ENCODE results near the gene ATXN10.
"Not testable (repeated sequence)": the region's sequence is repeated elsewhere in the genome, so short reads cannot be mapped to it uniquely, and the experiment has no call there.

ATXN10 gene

DNA sequence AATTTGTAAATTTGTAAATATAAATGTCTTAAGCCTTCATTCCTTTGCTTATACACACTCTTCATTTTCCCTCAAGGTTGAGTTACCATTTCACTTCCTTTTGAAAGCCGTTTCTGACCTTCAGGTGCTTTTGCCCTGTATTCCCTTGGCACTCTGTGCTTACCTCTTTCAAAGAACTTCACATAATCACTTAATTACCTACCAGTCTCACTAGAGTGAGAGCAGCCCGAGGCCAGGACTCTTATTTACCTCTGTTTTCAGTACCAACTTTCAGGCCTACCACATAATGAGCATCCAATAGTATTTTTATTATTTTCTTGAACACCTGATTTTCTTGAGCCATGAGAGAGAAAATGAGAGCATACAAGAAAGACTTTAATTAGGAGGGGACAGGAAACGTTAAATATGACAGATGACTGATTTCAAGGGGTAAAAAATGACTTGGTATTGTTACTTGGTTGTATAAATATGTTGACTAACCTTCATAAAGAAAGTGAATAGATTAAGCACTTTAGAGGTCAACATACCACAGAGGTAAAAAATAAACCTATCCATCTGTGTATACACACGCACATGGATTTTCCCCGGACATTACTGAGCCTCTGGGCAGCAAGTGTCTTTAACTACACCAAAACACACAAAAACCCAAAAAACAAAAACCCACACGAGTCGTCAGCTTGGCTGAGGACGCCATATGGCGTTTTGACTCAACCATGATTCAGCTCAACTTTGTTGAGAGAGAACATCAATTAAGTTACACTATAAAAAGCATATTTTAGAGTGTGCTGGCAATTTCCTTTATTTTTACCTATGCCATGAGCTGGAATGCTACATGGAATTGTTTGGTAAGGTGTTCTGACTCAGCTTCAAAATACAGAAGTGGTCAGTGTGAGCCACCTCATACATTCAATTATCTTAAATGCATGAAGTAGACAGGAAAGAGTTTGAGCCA, 7.6 kb downstream of the ATXN10 start:
- DNase-seq (ENCODE audit: low spot score), result no peak

DNA sequence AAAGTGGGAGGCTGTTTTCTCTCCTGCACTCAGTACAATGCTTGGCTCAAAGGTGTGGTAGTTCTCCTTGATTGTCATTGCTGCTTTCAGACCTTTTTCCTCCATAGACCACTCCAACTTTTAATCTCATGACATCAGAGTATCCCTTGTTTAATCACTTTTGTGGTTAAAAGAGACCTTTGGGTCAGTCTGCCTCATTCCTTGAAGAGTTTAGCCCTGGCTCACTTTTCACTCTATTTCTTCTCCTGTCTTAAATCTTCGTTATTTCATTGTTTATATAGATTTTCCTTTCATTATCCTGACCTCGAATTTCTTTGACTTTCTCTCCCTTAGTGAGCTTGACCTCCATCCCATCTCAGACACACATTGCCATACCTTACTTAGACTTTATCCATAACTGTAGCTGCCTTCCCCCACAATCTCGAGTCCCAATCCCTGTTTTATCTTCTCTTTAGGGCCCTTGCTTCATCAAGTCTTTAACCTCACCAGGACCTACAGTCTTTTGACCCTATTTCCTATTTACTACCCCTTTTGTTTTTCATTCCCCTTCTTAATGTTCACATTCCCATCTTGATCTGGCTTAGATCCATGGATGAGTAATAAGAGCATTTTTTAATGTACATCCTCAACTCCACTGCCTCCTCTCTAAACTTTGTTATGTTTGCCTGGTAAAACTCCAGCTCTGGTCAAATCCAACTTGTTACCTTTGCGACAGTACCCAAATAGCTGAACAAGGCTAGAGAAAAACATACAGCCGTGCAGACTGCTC, 9.5 kb downstream of the ATXN10 start:
- DNase-seq (ENCODE audit: low spot score), result no peak

DNA sequence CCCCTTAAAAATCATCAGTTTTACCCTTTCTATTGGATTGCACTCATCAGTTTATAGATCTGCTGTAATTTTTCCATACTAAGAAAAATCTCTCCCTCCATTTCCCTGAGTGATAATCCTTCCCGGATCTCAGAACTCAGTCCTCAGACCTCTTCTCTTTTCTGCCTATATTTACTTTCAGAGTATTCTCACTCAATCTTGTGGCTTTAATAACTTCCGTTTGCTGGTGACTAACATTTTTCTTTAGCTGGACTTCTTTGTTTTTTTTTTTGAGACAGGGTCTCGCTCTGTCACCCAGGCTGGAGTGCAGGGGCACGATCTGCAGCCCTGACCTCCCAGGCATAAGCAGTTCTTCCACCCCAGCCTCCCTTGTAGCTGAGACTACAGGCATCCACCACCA, 10.4 kb downstream of the ATXN10 start:
- no peak for DNase-seq (ENCODE audit: low spot score)

DNA sequence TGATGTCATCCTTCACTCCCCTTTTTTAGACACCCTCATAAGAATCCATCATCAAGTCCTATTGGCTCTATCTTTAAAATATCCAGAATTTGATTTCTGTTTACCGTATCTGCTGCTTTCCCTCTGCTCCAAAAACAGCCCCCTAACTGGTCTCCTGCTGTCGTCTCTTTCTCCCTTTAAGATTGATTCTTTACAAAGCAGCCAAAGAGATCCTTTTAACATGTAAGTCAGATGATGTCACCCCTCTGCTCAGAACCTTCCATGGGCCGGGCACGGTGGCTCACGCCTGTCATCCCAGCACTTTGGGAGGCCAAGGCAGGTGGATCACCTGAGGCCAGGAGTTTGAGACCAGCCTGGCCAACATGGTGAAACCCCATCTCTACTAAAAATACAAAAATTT, 11.1 kb downstream of the ATXN10 start:
- not testable (repeated sequence) for DNase-seq (ENCODE audit: low spot score)

DNA sequence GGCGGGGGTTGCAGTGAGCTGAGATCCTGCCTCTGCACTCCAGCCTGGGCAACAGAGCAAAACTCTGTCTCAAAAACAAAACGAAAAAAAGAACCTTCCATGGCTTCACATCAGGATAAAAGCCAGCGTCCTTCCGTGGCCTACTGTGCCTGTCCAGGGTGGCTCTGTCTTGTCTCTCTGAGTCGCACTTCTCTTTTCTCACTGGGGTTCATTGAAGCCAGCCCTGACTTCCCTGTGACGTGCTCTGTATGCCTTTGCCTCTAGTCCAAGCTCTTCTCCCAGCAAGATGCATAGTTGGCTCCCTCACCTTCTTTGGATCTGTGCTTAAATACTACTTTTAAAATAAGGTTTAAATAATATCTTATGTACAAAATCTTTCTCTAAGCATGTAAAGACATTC, 11.6 kb downstream of the ATXN10 start:
- DNase-seq (ENCODE audit: low spot score), result no peak

DNA sequence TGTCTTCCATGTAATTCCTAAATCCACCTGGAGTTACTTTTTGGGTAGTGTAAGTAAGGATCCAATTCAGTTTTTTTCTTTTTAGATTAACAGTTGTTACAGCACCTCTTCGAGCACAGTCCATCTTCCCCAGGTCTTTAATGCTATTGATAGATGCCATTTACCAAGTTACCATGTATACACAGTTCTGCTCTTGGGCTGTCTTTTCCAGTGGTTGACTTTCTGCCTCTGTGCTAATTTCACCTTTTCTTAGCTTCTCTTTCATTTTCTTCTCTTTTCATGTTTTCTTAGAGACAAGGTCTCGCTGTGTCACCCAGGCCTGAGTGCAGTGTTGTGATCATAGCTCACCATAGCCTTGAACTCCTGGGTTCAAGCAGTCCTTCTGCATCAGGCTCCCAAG, 12.0 kb downstream of the ATXN10 start:
- DNase-seq (ENCODE audit: low spot score), result no peak

DNA sequence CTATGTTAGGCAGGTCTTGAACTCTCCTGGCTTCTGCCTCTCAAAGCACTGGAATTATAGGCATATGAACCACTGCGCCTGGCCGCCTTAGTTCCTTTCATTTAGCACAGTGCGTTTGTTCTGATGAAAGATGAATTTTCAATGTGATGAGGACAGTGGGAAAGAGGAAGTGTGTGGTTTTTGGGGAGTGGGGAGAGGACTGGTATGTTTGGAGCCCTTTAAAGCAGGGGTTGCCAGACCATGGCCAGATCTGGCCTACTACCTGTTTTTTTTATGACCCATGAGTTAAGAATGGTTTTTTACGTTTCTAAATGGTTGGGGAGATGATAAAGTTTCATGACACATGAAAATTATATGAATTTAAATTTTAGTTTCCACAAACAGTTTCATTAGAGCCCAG, 12.5 kb downstream of the ATXN10 start:
- no peak for DNase-seq (ENCODE audit: low spot score)

DNA sequence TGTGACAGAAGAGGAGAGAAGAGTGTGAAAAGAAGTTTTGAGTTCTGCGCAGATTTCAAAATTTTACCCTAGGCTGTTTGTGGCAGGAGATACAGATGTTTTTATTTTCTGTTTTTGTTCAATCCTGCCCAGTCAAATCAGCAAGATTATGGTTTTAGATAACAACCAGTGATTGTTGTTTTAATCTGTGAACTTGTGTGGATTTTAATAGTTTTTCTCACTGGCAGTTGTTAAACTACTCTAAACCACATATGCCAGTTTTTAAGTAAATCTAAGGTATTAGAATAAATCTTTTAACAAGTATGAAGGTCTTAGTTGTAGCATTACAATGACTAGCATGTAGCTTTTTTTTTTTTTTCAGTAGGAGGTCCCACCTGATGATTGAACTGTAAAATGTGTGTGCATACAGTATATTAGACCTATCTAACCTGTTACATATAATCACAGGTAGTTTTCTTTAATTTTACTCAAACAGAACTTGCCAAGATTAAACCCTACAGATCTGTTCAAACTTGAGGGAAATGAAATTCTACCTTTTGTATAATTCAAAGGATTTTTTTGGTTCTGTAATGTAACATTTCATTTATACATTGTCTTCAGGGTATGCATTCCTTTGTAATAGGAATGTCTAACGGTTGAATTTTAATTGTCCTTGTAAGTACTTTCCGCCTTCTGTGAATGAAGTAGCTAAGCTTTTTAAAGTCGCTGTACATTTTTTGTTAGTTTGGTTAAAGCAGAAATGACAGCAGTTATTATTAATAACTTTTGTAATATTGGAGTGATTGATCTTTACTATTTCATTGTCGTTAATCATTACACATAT, 13.3 kb downstream of the ATXN10 start:
- no peak for DNase-seq (ENCODE audit: low spot score)

DNA sequence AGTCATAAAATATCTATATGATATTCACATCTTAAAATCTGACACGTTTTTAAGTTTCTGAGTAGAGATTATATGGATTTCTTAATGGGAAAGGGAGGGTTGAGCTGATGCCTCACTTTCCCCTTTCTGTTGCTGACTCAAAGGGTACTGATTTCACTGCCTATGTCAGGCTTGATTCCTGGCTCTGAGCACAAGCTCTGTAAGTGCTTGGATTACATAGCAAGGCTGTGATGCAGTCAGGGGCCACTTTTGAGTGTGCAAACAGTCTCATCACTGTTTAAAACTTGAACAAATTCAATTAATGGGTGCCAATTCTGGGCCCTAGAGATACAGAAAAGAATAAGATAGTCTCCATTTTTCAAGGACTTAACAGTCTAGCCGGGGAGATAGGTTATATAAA, 14.4 kb downstream of the ATXN10 start:
- no peak for DNase-seq (ENCODE audit: low spot score)

DNA sequence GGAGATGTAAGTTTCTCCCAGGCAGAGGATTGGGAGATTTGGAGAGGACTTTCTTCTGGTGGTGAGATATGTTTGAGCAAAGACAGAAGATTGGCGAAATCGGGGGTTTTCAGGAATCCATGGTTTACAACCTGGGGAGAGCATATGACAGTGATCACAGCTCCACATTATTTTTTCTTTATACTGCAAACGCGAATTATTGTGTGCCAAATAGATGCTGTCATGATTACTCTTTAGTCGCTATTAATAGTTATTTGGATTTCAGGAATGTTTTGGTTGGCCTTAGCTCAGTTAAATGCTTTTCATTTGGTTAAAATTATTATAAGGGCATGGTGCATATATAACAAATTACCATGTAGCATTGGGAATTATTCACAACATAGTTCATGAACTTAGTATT, 15.2 kb downstream of the ATXN10 start:
- DNase-seq (ENCODE audit: low spot score), result no peak

DNA sequence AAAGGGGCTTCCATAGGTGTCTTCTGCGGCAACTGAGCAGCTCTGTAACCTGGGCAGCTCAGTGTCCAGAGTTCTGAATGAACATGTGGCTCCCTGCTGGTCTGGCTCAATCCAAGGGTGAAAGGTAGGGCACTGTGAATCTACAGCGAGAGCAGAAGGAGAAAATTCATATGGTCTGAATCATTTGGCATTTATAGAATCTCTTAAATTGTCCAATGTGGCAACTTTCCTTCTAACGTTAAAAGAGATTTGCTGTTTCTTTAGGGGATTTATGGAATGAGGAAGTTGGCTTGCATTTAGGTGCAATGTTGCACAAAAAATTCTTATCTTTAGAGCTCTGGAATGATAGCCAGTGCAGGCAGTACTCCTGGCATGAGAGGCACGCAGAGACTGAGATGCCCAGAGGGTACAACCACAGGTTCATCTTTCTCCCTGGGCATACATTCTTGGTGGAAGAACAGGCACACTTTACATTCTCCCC, 17.0 kb downstream of the ATXN10 start:
- DNase-seq (ENCODE audit: low spot score), result no peak

DNA sequence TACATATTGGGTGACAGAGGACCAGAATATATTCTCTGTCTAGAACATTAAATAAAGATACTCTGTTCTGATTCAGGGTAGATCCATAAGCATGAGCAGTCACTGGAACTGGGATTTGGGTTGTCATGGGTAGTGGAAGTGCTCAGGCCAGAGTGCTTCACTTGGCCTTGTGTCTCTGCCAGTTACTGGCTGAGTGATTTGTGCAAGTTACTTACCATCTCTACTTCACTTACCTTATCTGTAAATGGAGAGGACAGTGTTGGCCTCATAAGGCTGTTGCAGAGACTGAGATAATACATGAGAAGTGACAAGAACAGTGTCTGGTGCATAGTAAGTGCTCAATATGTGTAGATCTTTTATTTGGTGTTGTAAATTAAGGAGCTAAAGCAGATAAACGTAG, 17.6 kb downstream of the ATXN10 start:
- no peak for DNase-seq (ENCODE audit: low spot score)

DNA sequence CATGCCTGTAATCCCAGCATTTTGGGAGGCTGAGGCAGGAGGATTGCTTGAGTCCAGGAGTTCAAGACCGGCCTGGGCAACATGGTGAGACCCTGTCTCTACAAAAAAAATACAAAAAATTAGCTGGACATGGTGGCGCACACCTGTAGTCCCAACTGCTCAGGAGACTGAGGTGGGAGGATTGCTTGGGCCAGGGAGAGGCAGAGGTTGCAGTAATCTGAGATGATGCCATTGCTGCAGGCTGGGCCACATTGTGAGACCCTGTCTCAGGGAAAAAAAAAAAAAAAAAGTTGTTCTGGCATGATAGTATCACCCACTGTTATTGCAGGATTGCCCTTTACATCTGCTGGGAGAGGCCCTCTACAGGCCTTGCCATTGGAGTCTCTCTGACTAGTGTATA, 18.4 kb downstream of the ATXN10 start:
- no peak for DNase-seq (ENCODE audit: low spot score)

DNA sequence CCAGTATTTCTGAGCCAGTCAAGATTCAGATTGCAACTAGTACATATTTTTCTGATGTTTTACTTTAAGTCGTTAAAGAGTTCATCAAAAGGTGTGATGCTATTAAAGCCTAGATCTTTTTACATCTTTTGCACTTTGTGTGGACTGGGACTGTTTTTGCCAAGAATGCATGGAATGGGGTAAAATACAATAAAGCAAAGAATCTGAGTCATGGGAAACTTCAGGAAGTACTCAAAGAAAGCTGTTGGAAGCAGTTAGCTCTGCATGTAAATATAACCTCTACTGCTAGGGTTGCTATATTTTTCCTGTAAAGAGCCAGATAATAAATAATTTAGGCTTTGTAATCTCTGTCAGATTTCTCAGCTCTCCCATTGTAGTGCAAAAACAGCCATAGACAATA, 20.9 kb downstream of the ATXN10 start:
- DNase-seq (ENCODE audit: low spot score), result no peak

DNA sequence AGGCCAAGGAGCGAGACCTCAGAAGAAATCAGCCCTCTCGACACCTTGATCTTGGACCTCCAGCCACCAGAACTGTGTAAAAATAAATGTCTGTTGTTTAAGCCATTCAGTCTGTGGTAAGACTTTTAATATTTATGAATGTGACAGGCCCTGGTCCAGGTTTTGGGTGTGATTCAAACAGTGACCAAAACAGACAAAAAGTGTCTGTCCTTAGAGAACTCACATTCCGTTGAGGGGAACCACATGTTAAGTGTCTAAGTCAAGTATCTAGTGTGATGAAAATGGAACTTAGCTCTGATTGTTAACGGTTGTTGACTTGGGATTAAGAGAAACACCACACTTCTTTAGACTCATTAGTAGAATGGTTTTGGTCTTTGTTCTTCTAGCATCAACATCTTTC, 22.2 kb downstream of the ATXN10 start:
- DNase-seq (ENCODE audit: low spot score), result no peak

DNA sequence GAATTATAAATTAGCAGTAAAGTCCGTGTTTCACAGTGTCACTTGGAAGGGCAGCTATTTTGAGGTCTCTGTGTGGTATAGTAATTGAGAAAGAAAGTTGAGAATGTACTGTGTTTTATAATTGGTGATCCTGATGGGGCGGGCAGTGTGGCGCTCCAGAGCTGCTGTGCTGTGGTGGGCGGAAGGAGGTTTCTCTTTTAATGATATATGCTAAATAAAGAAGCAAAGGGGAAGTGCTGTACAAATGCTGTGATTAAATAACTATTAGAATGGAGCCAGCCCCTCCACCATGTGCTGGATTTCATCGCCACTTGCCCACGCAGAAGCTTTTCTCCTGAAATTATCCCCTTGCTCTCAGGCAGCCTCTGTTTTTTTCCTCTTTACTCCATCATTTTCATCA, 24.6 kb downstream of the ATXN10 start:
- no peak for DNase-seq (ENCODE audit: low spot score)

DNA sequence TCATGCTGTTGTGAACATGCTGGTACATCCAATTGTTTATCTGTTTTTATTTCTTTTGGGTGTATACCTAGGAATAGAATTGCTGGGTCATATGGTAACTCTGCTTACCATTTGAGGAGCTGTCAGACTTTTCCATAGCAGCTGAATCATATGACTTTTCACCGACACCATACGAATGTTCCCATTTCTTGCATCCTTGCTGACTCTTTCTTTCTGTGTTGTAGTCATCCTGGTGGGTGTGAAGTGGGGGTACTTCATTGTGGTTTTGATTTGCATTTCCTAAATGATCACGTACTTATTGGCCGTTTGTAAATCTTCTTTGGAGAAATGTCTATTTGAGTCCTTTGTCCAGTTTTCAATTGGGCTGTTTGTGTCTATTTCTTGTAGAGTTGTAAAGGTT, 26.5 kb downstream of the ATXN10 start:
- DNase-seq (ENCODE audit: low spot score), result no peak

DNA sequence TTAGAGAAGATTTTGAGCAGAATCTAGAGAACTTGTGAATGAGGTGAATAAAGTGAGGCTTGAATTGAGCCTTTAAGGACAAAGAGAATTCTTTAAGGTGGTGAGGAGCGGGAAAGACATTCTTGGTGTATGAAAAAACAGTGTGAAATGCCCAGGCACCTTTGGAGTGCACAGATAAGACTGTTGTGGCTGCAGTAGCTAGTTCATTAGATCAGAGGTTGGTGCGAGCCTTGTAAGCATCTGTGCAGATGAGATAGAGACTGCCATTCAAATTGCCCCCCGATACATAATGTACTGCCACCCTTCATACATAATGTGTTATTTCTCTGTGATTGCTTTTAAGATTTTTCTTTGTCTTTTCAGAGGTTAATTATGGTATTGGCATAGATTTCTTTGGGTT, 31.3 kb downstream of the ATXN10 start:
- no peak for DNase-seq (ENCODE audit: low spot score)

DNA sequence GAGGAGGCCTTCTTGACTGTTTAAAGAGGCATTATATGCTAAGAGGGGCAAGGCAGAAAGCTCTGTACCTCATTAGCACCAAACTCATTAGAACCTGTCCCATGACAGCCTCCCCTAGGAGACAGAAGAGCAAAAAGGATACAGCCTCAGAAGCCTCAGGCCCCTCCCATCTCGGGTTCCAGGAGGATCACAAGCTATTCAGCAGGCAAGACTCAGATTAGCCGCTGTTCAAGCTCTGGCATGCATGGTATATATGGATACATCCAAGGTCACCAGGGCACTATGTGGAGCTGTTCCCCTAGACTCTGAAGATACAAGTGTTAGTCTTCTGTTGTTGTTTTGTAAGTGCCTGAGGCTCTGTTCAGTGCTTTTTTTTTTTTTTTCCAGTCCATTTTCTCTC, 32.1 kb downstream of the ATXN10 start:
- DNase-seq (ENCODE audit: low spot score), result no peak

DNA sequence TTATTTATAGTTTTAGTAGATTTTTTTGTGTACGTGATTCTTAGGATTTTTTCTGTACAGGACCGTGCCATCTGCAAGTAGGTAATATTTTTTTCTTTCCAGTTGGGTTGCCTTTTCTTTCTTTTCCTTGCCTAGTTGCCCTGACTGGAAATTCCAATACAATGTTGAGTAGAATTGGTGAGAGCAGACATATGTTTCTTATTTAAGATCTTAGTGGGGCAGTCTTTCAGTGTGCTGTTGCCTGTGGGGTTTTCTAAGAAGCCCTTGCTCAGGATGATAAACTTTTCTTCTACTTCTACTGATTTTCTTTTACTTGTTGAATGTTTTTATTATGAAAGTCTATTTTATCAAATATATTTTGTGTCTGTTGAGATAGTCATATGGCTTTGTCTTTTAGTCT, 33.0 kb downstream of the ATXN10 start:
- DNase-seq (ENCODE audit: low spot score), result no peak

DNA sequence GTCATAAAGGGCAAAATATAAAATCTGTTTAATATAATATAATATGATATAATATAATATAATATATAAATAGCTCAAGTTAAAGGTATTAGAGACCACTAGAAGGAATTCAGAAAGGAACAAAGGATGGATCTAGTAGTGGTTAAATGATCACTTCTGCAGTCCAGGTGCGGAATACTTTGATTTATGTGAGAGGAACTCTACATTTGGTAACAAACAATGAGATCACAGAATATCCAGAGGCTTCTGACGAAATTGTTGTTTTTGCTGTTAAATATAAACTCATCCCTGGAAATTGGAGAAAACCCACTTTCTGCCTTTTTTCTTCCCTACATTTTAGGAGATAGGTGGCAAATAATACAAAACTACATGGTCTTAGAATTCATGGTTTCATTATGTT, 36.0 kb downstream of the ATXN10 start:
- no peak for DNase-seq (ENCODE audit: low spot score)

DNA sequence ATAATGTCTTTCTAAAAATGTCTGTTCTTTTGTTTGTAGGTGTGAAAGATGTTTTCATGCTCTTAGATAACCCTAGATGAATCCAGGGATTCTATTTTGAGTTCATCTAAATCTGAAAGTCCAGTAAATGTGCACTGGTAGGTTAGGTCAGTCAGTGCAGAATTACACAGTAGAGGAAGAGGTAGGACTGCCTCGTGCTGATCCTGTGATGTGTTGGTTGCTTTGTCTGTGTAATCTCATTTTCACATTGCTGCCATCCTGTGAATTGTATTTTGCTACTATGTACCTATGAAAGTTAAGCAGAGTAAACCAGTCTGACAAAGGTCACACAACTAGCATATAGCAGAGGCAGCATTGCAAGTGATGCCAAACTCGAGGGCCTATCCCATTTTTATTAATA, 36.5 kb downstream of the ATXN10 start:
- no peak for DNase-seq (ENCODE audit: low spot score)
